ENCODE data around the gene CDC45. TPM values are rescaled to one million over a fixed set of nuclear protein-coding genes. Genes with fewer than 3 reads are reported as not detected.

CDC45 gene
- total RNA-seq, 4 donors from 2014 or later, result 11.7 TPM; not detected in 3

DNA sequence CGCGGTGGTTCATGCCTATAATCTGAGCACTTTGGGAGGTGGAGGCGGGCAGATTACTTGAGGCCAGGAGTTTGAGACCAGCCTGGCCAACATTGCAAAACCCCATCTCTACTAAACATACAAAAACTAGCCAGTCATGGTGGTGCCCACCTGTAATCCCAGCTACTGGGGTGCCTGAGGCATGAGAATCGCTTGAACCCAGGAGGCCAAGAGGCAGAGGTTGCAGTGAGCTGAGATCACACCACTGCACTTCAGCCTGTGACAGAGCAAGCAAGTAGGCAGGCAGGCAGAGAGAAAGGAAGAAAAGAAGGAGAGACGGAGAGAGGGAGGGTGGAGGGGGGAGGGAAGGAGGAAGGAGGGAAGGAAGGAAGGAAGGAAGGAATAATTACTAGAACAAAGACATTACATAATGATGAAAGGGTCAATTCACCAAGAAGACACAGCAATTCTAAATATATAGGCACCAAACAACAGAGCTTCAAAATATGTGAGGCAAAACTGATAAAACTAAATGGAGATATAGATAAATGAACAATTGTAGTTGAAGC is 58.3 kb downstream of the CDC45 start:
- H3K4me1 ChIP-seq, result no peaks in the 10 kb centered on the region
- DNase-seq, result no peak
- no peak overlapping the region for H3K4me3 ChIP-seq
- H3K9me3 ChIP-seq, result no peaks in the 10 kb centered on the region
- no peaks in the 10 kb centered on the region for H3K27me3 ChIP-seq
- H3K27ac ChIP-seq, result no peak overlapping the region
- TF ChIP-seq POLR2A (IDR thresholded peaks at IDR 0.05), result no peak
- TF ChIP-seq, protein P1, sequence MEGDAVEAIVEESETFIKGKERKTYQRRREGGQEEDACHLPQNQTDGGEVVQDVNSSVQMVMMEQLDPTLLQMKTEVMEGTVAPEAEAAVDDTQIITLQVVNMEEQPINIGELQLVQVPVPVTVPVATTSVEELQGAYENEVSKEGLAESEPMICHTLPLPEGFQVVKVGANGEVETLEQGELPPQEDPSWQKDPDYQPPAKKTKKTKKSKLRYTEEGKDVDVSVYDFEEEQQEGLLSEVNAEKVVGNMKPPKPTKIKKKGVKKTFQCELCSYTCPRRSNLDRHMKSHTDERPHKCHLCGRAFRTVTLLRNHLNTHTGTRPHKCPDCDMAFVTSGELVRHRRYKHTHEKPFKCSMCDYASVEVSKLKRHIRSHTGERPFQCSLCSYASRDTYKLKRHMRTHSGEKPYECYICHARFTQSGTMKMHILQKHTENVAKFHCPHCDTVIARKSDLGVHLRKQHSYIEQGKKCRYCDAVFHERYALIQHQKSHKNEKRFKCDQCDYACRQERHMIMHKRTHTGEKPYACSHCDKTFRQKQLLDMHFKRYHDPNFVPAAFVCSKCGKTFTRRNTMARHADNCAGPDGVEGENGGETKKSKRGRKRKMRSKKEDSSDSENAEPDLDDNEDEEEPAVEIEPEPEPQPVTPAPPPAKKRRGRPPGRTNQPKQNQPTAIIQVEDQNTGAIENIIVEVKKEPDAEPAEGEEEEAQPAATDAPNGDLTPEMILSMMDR (IDR thresholded peaks at IDR 0.05), result no peak
- intact Hi-C loops (cut with DNase I; ENCODE audit: low total_unique reads), result no loop called here
- H3K36me3 ChIP-seq, result no peaks in the 10 kb centered on the region

DNA sequence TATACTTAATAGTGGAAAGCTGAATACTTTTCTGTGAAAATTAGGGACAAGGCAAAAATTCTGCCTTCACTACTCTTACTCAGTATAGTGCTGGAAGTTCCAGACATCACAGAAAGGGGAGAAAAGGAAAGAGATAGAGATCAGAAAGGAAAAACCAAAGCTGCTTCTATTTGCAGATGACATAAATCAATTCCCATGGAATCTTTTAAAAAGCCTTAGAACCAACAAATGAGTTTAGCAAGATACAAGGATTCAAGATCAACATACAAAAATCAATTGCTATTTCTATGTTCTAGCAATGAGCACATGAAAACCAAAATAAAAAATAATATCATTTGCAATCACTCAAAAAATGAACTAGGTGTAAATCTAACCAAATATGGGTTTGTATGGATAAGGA is 60.7 kb downstream of the CDC45 start:
- Histone ChIP-seq H3K36me3 (no peaks in the 10 kb centered on the region), H3K27ac (no peak overlapping the region), H3K4me3 (no peak overlapping the region), H3K4me1 (no peaks in the 10 kb centered on the region), H3K27me3 (no peaks in the 10 kb centered on the region), H3K9me3 (no peaks in the 10 kb centered on the region)
- TF ChIP-seq, protein P1 (IDR thresholded peaks at IDR 0.05), result no peak
- TF ChIP-seq POLR2A (IDR thresholded peaks at IDR 0.05), result no peak
- intact Hi-C loops (cut with DNase I; ENCODE audit: low total_unique reads), result no loop called here
- no peak for DNase-seq

DNA sequence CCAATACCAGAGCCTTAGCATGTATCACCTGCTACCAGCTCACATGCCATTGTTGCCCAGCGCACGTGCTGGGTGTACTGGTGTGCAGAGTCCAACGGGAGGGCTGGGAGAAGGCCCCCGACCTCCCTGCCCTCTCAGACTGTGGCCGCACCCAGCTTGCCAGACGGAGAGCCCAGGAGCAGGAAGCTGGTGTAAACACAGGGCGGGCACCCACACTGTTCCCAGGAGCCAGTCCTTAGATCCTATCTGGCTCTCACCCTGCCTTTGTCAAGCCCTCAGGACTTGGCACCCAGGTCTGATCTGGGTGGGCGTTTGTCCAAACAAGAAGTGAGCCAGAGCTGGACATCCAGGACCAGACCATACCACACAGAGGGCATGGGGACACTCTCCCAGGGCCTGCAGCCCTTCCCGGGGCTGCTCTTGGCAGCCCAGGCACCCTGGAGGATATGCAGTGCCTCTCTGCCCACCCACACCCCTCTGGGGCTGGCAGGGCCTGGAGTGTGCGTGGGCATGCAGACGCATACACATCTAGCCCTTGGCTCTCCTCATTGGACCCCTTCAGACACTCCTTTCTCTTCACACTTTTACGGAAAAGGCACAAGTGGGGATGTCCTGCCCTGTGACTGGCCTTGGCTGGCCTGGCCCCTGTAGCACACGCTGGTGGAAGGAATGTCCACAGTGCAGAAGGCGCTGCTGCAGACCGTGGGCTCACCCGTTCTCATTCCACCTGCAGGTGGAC is 64.4 kb downstream of the CDC45 start:
- H3K4me3 ChIP-seq, result no peak overlapping the region
- H3K27me3 ChIP-seq, result no peaks in the 10 kb centered on the region
- intact Hi-C loops (cut with DNase I; ENCODE audit: low total_unique reads), result no loop called here
- no peak for DNase-seq
- H3K9me3 ChIP-seq, result no peaks in the 10 kb centered on the region
- H3K27ac ChIP-seq, result no peak overlapping the region
- H3K36me3 ChIP-seq, result no peaks in the 10 kb centered on the region
- no peak for TF ChIP-seq POLR2A (IDR thresholded peaks at IDR 0.05)
- no peaks in the 10 kb centered on the region for H3K4me1 ChIP-seq

DNA sequence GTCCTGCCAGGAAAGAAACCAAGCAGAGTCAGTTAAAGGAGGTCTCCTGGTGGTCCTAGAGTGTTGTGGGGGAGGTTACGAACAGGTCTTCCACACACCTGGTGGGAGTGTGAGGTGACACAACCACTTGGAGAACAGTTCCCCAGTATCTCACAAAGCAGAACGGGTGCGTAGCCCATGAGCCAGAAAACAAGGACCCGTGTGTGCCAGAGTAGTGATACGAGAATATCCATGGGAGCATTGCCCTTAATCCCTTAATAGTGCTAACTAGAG is 66.2 kb downstream of the CDC45 start:
- intact Hi-C loops (cut with DNase I; ENCODE audit: low total_unique reads), result no loop called here
- Histone ChIP-seq H3K27ac (no peak overlapping the region), H3K36me3 (no peaks in the 10 kb centered on the region), H3K27me3 (no peaks in the 10 kb centered on the region), H3K4me1 (no peaks in the 10 kb centered on the region), H3K4me3 (no peak overlapping the region), H3K9me3 (no peaks in the 10 kb centered on the region)
- no peak for TF ChIP-seq POLR2A (IDR thresholded peaks at IDR 0.05)
- TF ChIP-seq, protein P1 (IDR thresholded peaks at IDR 0.05), result no peak
- DNase-seq, result no peak

DNA sequence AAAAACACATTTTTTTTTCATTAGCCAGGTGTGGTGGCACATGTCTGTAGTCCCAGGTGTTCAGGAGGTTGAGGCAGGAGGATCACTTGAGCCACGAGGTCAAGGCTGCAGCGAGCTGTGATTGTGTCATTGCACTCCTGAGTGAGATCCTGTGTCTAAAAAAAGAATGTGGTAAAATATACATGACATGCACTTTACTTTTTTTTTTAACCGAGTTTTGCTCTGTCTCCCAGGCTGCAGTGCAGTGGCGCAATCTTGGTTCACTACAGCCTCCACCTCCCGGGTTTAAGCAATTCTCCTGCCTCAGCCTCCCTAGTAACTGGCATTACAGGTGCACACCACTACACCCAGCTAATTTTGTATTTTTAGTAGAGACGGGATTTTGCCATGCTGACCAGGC is 67.0 kb downstream of the CDC45 start:
- intact Hi-C loops (cut with DNase I; ENCODE audit: low total_unique reads), result no loop called here
- H3K4me1 ChIP-seq, result no peaks in the 10 kb centered on the region
- no peaks in the 10 kb centered on the region for H3K36me3 ChIP-seq
- H3K4me3 ChIP-seq, result no peak overlapping the region
- no peak for DNase-seq
- no peaks in the 10 kb centered on the region for H3K9me3 ChIP-seq
- no peak overlapping the region for H3K27ac ChIP-seq
- TF ChIP-seq, protein P1 (IDR thresholded peaks at IDR 0.05), result no peak
- no peak for TF ChIP-seq POLR2A (IDR thresholded peaks at IDR 0.05)
- H3K27me3 ChIP-seq, result no peaks in the 10 kb centered on the region
